COLO668 (cell line): ENCODE measurements around the gene AKR7A2.

Source experiments
- DNase-seq: peaks from one replicate; lab custom pipeline; 2025; ENCODE audit not compliant: unreplicated experiment; lab: John Stamatoyannopoulos, UW

Gene AKR7A2

DNA sequence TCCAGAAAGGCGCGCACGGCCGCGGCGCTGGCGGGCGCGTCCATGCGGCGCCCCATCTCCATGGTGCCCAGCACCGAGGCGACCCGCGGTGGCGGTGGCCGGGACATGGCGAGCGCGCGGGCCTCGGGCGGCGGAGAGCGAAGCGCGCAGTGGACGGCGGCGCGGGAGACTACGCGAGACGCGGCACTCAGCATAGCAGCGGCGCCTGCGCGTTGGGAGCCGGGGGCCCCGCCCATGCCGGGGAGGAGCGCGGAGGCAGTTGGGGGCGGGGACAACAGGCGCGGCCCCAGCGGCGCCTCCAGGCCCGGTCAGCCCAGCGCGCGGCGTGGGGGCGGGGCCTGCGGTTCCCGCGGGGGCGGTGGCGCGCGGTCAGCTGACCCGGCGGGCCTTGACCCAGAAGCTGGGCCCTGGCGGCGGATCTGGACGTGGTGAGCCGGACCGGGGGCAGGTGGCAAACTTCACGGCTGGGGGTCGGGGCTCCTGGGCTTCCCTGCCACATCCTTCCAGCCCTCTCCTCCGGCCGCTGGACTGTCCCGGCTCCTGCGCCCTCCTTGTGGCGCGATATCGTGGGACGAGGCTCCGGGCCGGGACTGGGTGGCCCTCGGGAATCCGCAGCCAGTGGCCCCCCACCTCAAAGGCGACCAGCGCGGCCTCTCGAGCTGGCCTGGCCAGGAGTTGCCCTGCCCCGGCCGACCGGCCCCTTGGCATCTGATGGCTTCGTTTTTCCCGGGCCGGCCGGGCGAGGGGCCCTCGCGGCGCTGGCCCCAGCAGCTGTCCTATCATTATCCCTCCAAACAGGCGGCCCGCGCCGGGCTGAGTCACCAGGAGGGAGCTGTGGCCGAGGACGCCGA, at the start of gene AKR7A2, which contains the start of gene SLC66A1:
Gene AKR7A2, minus strand, starts transcription at position 214 of the 851 bp plus-strand sequence. Its CDS starts 20 bp downstream, at position 194.
Gene SLC66A1, plus strand, starts transcription at position 396 of the 851 bp plus-strand sequence. CDS start 5,352 bp downstream, outside the sequence.
- peak; percentile 100 for DNase-seq

DNA sequence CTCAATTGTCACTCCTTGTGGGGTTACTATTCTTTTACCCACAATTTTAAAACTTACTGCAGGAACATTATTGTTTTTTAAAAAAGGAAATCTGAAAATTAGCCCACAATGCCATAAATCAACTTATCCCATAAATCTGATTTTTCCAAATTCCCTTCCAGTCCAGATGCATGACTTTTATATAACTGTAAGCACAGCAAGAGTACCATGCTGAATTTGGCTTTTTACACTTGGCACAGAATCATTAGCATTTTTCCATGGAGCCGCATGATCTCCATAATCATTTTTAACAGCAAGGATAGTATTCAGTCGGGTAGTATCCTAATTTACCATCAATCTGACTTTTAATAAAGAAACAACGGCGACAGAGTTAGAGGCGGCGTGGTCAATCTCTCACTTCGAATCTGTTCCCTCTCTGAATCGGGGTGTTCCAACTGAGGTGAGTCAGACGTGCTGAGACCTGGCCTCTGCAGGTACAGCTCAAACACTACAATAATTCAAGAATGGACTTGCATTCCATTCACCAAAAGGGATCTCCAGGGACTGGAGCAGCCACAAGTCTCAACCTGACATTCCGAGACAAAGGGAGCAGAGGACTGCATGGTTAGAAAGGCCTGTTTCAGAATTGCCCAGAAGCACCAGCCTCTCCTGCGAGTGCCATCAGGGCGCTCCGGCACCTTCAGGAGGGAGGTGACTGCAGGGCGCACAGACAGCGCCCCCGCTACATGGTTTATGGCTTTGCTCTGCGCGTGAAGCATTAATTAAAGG, 49.1 kb upstream of the AKR7A2 start:
- no peak for DNase-seq

DNA sequence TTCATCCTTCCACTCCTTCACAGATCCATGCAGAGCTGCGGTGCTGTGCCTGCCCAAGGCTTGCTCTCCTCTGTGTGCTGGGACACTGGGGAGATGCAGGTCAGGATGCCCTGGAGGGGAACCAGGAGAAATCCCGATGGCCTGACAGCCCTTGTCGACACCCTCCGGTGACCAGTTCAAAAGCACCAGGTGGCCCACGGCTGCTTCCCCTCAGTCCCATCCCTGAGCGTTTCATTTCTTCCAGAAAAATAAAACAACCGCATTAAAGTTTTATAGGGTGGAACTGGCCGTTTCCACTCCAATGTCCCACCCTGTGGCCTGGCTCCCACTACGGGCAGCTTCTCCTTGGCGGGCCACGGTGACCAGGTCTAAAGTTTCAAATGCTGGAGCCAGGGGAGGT, 48.5 kb upstream of the AKR7A2 start:
- no peak for DNase-seq

DNA sequence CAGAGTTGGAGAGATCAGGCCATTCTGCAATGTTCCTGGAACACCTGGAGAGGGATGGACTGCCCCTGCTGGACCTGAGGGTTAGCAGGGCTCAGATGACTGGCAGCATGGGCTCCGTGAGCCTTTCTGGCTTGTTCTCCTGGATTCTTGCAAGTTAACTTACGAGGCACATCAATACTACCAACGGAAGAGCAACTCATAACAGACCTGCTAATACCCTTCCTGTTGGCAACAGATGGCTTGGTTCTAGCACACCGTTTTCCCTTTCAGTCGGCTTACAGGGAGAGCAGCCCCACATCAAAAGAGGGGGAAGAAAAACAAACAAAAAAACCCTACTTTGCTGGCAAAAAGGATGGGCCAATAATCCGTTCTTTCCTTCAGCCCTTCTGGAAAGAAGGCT, 48.1 kb upstream of the AKR7A2 start:
- no peak for DNase-seq

DNA sequence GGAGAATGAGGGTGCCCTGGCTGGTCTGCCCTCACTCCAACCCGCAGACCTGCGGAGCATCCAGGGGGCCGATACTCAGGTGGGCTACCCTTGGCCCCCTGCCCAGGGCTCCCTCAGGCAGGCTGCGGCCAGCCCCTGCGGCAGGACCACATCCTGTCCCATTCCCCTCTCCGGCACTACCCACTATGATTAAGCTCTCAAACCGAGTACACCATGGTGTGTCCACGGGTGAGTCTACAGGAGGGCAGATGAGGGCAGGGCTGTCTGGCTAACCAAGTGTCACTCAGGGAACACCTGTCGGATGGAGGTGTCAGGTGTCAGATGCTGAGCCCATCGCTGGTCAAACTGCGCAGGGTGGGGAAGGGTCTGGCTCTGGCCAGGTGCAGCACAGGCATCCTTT, 47.4 kb upstream of the AKR7A2 start:
- peak; percentile 88 for DNase-seq

DNA sequence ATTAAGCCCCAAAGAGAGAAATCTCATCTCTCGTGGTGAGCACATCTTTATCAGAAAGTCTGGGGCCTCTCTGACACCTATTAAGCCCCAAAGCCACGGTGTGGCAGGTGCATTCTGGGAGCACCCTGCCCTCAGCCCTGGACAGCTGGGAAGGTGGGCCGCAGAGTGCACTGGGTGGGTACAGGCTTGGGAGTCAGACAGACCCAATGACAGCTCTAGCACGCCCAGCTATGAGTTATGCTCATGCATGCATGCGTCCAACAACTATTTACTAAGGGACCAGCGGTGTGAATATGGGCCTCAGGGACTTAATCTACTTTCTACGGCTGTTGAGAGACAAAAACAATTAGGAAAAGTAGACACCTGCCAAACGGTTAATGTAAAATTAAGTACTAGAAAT, 46.8 kb upstream of the AKR7A2 start:
- DNase-seq, result no peak

DNA sequence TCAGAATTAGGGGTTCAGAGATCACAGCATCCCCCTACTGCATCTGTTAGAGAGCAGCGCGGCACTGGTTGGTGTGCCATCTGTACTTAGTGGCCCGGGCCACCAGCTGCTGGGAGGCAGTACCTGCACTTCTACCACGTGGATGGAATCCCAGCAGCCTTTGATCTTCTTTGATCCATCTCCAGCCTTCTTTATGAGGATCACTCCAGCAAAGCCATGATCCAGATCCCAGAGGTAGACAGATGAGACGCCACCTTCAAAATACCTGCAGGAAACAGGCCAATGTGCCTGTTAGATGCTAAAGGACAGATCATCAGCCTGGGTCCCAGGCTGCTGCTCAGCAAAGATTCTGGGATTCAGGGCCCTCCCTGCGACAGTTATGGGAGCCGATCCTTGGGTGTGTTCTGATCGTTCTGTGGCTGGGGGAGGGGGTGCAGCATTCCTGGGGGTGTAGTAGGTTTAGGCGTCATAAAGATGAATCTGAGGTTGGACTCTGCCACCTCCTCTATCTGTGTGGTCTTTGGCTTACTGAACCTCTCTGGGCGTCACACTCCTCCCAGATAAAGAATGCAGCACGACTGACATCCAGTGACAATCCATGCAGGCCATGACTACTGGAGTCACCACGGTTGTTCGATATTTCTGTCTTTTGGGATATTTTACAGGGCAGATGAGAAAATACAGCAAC, 45.5 kb upstream of the AKR7A2 start:
- no peak for DNase-seq

DNA sequence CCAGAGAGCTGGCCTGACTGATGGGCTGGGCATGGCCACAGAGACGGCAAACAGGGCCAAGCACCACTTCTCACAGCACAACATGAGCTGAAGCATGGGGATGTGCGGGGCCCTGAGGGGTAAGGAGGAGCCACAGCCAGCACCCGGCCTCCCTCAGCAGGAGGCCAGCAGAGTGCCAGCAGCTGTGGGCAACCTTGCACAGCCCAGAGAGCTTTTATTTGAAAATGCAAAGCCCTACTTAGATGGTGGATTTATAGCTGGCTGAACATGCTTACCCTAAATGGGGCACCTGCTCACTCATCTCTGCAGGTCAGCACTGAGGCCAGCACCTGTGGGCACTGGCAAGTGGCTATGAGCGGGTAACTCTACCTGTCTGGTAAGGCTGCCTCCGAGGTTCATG, 44.3 kb upstream of the AKR7A2 start:
- peak; percentile 96 for DNase-seq

DNA sequence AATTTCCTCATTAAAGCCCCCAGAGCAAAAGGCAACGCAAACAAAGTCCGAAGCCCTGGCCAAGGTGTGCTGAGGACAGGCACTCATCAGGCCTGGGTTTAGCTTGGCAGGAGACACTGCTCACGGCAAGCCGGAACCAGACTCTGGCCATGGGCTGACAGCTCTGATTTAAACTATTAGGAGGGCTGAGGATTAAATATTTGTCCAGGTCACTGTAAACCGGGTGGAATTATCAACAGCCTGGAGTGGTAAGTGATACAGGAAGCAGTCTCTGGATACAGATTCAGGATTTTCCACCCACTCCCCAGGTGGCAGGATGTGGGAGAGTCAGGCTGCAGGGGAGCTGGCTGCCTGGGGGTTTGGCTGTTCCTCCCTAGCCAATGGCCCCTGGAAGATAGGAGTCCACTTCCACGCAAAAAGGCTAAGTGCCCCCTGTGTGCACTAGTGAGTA, 42.6 kb upstream of the AKR7A2 start:
- peak; percentile 83 for DNase-seq

DNA sequence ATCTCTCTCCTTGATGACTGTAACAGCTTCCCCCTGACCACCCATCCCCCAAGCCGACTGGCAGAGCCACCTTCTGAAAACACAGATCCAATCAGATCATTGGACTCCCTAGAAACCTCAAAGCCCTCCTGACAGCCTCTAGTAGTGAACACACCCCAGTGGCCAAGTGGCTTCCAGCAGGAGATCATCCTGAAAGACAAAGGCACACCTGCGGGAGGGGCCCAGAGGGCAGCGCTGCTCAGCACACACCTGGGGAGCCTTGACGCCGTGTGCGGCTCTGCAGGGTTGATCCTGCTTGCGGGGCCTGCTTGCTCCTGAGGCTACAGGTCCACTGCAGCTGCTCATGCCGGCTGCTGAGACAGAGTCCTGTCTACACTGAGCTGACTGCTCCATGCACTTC, 41.7 kb upstream of the AKR7A2 start:
- peak; percentile 98 for DNase-seq

DNA sequence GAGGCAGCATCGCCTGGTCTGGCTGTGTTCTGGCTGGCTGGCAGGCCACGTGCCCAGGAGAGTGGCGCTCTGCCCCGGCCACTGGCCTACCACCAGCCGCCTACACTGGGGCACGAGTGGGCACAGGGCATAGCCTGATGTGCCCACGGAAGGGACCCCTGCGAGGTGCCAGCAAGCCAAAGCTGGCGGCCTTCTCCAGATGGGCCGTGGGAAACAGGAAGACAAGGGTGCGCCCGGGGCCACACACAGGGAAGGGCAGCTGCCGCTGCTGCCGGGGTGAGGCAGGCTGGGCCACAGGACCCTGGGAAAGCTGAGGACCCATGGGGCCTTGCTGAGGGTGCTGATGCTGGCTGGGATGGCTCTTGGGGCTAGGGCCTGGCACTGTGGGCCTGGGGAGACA, 40.9 kb upstream of the AKR7A2 start:
- DNase-seq, result peak; percentile 65

DNA sequence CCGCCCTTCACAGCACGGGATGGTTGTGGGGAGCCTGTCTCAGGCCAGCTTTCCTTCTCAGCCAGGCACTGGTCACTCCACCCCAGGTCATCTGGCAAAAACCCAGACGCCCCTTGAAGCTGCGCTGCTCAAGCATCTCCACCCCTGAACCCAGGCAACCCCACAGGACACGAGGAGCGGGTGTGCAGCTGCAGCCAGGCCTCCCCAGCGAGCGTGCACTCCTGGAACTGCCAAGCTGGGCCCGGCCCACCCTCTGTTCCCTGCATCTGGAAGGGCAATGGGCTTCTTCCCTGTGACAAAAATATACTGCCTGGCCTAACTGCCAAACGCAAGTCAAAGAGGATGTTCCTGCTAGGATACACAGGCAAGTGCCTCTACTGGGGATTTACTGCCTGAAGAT, 39.9 kb upstream of the AKR7A2 start:
- no peak for DNase-seq

DNA sequence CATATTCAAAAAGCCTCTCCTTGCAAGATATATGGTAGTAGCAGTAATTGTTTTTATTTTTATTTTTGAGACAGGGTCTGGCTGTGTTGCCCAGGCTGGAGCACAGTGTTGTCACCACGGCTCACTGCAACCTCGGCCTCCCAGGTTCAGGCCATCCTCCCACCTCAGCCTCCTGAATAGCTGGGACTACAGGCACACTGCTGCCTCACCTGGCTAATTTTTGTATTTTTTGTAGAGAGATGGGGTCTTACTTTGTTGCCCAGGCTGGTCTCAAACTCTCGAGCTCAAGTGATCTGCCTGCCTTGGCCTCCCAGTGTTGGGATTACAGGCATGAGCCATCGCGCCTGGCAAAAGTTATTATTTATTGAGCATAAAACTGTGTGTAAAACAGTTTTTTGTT, 38.6 kb upstream of the AKR7A2 start:
- DNase-seq, result no peak

DNA sequence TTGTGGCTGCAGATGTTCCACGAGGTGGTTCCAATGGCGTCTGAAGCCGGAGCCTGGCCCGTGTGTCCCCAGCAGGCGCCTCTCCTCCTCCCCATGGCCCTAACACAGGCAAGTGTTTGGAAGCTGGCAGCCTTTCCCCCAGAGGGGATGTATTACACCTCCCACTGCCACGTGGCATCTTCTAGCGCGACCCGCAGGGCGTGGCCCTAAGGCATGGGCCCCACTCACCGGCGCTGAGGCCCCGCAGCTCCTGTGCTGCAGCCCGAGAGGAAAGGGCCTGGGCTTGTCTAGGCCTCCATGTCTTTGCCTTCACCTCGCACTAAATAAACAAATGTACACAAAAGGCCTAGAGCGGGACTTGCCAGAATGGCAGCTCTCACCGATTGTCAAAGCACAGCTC, 38.1 kb upstream of the AKR7A2 start:
- peak; percentile 70 for DNase-seq

DNA sequence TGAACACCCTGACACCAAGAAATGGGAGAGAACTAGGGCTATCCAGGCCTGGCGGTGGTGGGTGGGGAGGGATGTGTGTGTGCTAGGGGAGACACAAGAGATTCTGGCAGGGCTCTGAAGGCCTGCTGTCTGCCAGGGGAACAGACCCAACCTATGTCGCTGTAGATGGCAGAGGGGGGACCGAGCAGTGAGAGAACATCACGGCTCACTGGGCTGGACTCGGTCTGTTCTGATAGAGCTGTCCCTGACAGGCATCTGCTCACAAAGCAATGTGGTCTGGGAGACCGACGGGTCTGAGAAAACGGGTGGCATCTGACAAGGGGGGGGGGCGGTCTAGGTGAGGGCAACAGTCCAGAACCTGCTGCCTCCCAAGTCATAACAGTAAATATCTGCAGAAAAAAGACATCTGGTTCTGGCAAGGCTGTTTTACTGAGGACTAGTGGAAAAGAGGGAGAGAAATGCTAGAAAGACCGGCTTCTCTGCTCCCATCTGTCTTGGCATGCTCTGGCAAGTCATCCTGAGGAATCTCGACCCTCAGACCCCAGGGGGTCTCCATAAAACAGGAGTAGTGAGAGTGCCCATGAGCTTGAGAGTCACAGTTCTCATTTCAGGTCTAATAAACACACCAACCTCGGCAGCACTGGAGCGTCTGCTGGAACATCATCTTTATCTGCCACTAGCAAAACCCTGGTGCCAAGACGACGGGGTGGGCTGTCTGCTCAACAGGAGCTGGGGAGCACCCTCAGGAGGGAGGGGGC, 36.7 kb upstream of the AKR7A2 start:
- DNase-seq, result no peak

DNA sequence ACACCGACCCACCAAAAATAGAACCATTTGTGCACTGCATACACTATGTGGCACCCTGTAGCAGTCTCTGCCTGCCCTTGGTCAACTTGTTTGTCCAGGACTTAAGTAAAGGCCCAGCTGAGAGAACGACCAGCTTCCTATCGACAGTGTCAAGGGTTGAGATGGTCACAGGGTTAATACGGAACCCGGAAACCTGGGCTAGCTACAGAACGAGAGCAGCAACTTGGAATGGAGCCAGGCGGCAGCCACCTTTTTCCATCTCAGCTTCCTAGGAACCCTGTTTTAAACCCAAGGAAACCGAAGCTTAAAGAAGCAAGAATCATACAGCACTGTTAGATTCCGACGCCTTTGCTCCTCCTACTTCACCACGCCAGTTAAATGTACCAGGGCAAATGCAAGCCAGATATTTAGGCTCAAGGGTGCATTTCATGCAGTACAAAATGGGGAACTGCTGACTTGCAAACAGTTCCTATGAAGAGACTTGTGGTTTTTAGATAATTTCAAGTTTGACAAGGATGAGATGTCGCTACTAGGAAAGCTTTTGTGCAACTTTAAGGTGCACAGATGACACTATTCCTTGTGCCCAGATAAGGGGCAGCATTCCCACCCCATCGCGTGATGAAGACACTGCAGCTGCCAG, 35.7 kb upstream of the AKR7A2 start:
- peak; percentile 43 for DNase-seq

DNA sequence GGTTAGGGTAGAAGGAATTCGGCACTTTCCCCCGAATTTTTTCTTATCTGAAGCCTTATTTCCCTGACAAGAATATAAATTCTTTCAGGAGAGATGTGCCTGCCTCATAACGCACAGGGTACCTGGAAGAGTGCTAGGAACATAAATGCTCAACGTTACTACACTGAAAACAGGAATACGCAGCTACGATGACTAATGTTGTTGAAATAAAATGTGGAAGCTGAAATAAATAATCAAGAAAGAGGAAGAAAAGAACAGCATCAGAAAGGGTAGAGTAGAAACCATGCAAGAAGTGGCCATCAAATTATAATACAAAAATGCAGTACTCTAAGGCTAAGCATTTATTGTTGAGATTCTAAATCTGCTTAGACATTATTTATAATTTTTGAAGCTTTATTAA, 34.1 kb upstream of the AKR7A2 start:
- DNase-seq, result no peak

DNA sequence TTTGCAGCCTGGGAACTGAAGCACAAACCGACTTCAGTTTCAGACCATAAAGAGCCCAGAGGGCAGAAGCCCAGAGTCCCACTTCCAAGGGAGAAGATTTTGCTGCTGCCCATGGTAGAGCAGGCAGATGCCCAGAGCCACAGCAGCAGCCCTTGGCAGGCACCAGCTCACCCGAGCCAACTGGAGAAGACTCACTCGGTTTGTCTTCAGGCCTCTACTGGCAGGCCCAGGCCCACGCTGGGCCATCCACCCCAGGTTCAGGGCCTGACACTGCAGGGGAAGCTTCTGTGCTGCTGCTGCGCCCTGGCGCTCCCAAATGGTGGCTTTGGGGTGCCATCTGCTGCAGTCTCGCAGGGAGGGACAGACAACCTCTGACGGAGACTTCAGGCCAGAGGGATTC, 33.4 kb upstream of the AKR7A2 start:
- no peak for DNase-seq

DNA sequence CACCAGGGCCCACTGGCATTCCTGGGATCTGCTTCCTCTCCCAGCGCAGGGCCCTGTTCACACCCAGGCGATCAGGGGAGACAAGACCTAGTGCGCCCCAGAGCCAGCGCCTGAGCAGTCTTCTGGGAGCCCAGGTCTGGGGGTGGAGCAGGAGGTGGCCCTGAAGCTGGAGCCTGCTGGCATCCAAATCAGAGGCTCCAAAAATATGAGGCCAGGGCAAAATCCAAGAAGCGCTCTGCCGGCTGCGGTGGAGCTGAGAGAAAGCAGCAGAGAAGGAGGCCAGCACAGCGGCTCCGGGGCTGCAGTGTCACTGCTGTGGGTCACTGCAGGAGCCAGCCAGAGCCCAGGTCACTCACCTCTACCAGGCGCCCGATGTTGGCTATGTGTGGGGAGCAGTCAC, 32.9 kb upstream of the AKR7A2 start:
- DNase-seq, result no peak

DNA sequence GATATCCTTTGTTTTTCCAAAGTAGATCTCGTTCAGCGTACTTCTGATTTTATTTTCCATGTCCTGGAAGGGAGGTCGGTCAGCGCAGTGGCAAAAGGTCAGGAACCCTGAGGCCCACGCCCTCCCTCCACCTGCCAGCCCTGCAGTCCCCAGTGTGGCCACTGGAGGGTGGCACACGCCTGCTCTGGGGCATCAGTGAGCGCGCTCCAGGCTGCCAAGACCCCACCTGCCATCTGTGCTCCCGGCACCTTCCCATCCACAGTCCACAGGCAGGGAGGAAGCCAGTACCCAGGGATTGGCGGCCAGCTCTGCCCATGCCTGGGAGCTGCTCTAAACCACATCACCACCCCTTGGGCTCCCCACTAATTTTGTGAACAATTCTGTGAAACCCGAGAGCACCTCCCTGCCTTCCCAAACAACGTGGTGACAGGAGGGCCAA, 32.4 kb upstream of the AKR7A2 start:
- DNase-seq, result peak; percentile 91
